ENCODE measurements around the gene ARHGEF4. TPM values are rescaled to one million over a fixed set of nuclear protein-coding genes. Genes with fewer than 3 reads are reported as not detected.

The ARHGEF4 gene
- total RNA-seq, 1 donor from 2014 or later, result 11.5 TPM

- Histone ChIP-seq H3K9ac (ENCODE audit: low read depth in 1 of 3, low read length in 3 of 3) (no peak overlapping the region), H3K4me3 (ENCODE audit: low read length in 3 of 3) (no peak overlapping the region), H3K9me3 (ENCODE audit: control insufficient read depth in 3 of 3, low read length in 3 of 3) (no peaks in the 10 kb centered on the region), H3K27me3 (ENCODE audit: control insufficient read depth in 3 of 3, insufficient read depth in 3 of 3, low read length in 3 of 3) (peaks cover 0 to 10% (median 7%) of the 10 kb centered on the region in 3 donors), H3K36me3 (ENCODE audit: control insufficient read depth in 3 of 3, insufficient read depth in 3 of 3, low read length in 3 of 3) (no peaks in the 10 kb centered on the region), H3K4me1 (ENCODE audit: control insufficient read depth in 3 of 3, insufficient read depth in 3 of 3, low read length in 3 of 3) (peaks cover 0 to 2% (median 0%) of the 10 kb centered on the region in 3 donors), H3K27ac (ENCODE audit: low read depth, low read length) (no peak overlapping the region)
Observed at GRCh38 chr2:130825966-130826253, 10.8 kb upstream of the ARHGEF4 start.

- no peak overlapping the region for H3K27ac ChIP-seq (ENCODE audit: low read depth, low read length)
- H3K36me3 ChIP-seq (ENCODE audit: control insufficient read depth in 3 of 3, insufficient read depth in 3 of 3, low read length in 3 of 3), result no peaks in the 10 kb centered on the region
- H3K9ac ChIP-seq (ENCODE audit: low read depth in 1 of 3, low read length in 3 of 3), result no peak overlapping the region
- no peak overlapping the region for H3K4me3 ChIP-seq (ENCODE audit: low read length in 3 of 3)
- H3K9me3 ChIP-seq (ENCODE audit: control insufficient read depth in 3 of 3, low read length in 3 of 3), result no peaks in the 10 kb centered on the region
- H3K27me3 ChIP-seq (ENCODE audit: control insufficient read depth in 3 of 3, insufficient read depth in 3 of 3, low read length in 3 of 3), result peaks cover 0 to 10% (median 7%) of the 10 kb centered on the region in 3 donors
- peaks cover 0 to 2% (median 0%) of the 10 kb centered on the region in 3 donors for H3K4me1 ChIP-seq (ENCODE audit: control insufficient read depth in 3 of 3, insufficient read depth in 3 of 3, low read length in 3 of 3)
Observed at GRCh38 chr2:130826419-130826818, 10.3 kb upstream of the ARHGEF4 start.

- no peaks in the 10 kb centered on the region for H3K36me3 ChIP-seq (ENCODE audit: control insufficient read depth in 3 of 3, insufficient read depth in 3 of 3, low read length in 3 of 3)
- H3K9me3 ChIP-seq (ENCODE audit: control insufficient read depth in 3 of 3, low read length in 3 of 3), result no peaks in the 10 kb centered on the region
- no peak overlapping the region for H3K27ac ChIP-seq (ENCODE audit: low read depth, low read length)
- no peak overlapping the region for H3K9ac ChIP-seq (ENCODE audit: low read depth in 1 of 3, low read length in 3 of 3)
- peaks cover 0 to 10% (median 7%) of the 10 kb centered on the region in 3 donors for H3K27me3 ChIP-seq (ENCODE audit: control insufficient read depth in 3 of 3, insufficient read depth in 3 of 3, low read length in 3 of 3)
- peaks cover 0 to 2% (median 0%) of the 10 kb centered on the region in 3 donors for H3K4me1 ChIP-seq (ENCODE audit: control insufficient read depth in 3 of 3, insufficient read depth in 3 of 3, low read length in 3 of 3)
- no peak overlapping the region for H3K4me3 ChIP-seq (ENCODE audit: low read length in 3 of 3)
Observed at GRCh38 chr2:130826821-130827501, 9.8 kb upstream of the ARHGEF4 start.

GRCh38 chr2:130827502-130828251 is 9.0 kb upstream of the ARHGEF4 start:
- Histone ChIP-seq H3K27me3 (ENCODE audit: control insufficient read depth in 3 of 3, insufficient read depth in 3 of 3, low read length in 3 of 3) (peaks cover 0 to 14% (median 10%) of the 10 kb centered on the region in 3 donors), H3K4me1 (ENCODE audit: control insufficient read depth in 3 of 3, insufficient read depth in 3 of 3, low read length in 3 of 3) (peaks cover 0 to 2% (median 0%) of the 10 kb centered on the region in 3 donors), H3K36me3 (ENCODE audit: control insufficient read depth in 3 of 3, insufficient read depth in 3 of 3, low read length in 3 of 3) (no peaks in the 10 kb centered on the region), H3K9ac (ENCODE audit: low read depth in 1 of 3, low read length in 3 of 3) (no peak overlapping the region), H3K4me3 (ENCODE audit: low read length in 3 of 3) (no peak overlapping the region), H3K9me3 (ENCODE audit: control insufficient read depth in 3 of 3, low read length in 3 of 3) (no peaks in the 10 kb centered on the region), H3K27ac (ENCODE audit: low read depth, low read length) (no peak overlapping the region)

GRCh38 chr2:130828461-130828860 is 8.3 kb upstream of the ARHGEF4 start:
- H3K36me3 ChIP-seq (ENCODE audit: control insufficient read depth in 3 of 3, insufficient read depth in 3 of 3, low read length in 3 of 3), result no peaks in the 10 kb centered on the region
- peaks cover 0 to 15% (median 7%) of the 10 kb centered on the region in 3 donors for H3K27me3 ChIP-seq (ENCODE audit: control insufficient read depth in 3 of 3, insufficient read depth in 3 of 3, low read length in 3 of 3)
- H3K27ac ChIP-seq (ENCODE audit: low read depth, low read length), result no peak overlapping the region
- no peaks in the 10 kb centered on the region for H3K9me3 ChIP-seq (ENCODE audit: control insufficient read depth in 3 of 3, low read length in 3 of 3)
- no peak overlapping the region for H3K4me3 ChIP-seq (ENCODE audit: low read length in 3 of 3)
- H3K9ac ChIP-seq (ENCODE audit: low read depth in 1 of 3, low read length in 3 of 3), result no peak overlapping the region
- H3K4me1 ChIP-seq (ENCODE audit: control insufficient read depth in 3 of 3, insufficient read depth in 3 of 3, low read length in 3 of 3), result peaks cover 0 to 2% (median 0%) of the 10 kb centered on the region in 3 donors

- Histone ChIP-seq H3K4me3 (ENCODE audit: low read length in 3 of 3) (no peak overlapping the region), H3K27ac (ENCODE audit: low read depth, low read length) (no peak overlapping the region), H3K9me3 (ENCODE audit: control insufficient read depth in 3 of 3, low read length in 3 of 3) (no peaks in the 10 kb centered on the region), H3K27me3 (ENCODE audit: control insufficient read depth in 3 of 3, insufficient read depth in 3 of 3, low read length in 3 of 3) (peaks cover 0 to 16% (median 9%) of the 10 kb centered on the region in 3 donors), H3K4me1 (ENCODE audit: control insufficient read depth in 3 of 3, insufficient read depth in 3 of 3, low read length in 3 of 3) (peaks cover 0 to 2% (median 0%) of the 10 kb centered on the region in 3 donors), H3K9ac (ENCODE audit: low read depth in 1 of 3, low read length in 3 of 3) (no peak overlapping the region), H3K36me3 (ENCODE audit: control insufficient read depth in 3 of 3, insufficient read depth in 3 of 3, low read length in 3 of 3) (no peaks in the 10 kb centered on the region)
Observed at GRCh38 chr2:130829015-130829414, 7.7 kb upstream of the ARHGEF4 start.

- H3K27me3 ChIP-seq (ENCODE audit: control insufficient read depth in 3 of 3, insufficient read depth in 3 of 3, low read length in 3 of 3), result peaks cover 5 to 26% (median 19%) of the 10 kb centered on the region in 3 donors
- H3K27ac ChIP-seq (ENCODE audit: low read depth, low read length), result no peak overlapping the region
- no peak overlapping the region for H3K4me3 ChIP-seq (ENCODE audit: low read length in 3 of 3)
- H3K9ac ChIP-seq (ENCODE audit: low read depth in 1 of 3, low read length in 3 of 3), result no peak overlapping the region
- H3K4me1 ChIP-seq (ENCODE audit: control insufficient read depth in 3 of 3, insufficient read depth in 3 of 3, low read length in 3 of 3), result no peaks in the 10 kb centered on the region
- H3K36me3 ChIP-seq (ENCODE audit: control insufficient read depth in 3 of 3, insufficient read depth in 3 of 3, low read length in 3 of 3), result no peaks in the 10 kb centered on the region
- no peaks in the 10 kb centered on the region for H3K9me3 ChIP-seq (ENCODE audit: control insufficient read depth in 3 of 3, low read length in 3 of 3)
Observed at GRCh38 chr2:130830538-130830937, 6.2 kb upstream of the ARHGEF4 start.

GRCh38 chr2:130831356-130831755 is 5.4 kb upstream of the ARHGEF4 start:
- Histone ChIP-seq H3K4me1 (ENCODE audit: control insufficient read depth in 3 of 3, insufficient read depth in 3 of 3, low read length in 3 of 3) (no peaks in the 10 kb centered on the region), H3K27ac (ENCODE audit: low read depth, low read length) (no peak overlapping the region), H3K27me3 (ENCODE audit: control insufficient read depth in 3 of 3, insufficient read depth in 3 of 3, low read length in 3 of 3) (peaks cover 14 to 33% (median 20%) of the 10 kb centered on the region in 3 donors), H3K9me3 (ENCODE audit: control insufficient read depth in 3 of 3, low read length in 3 of 3) (no peaks in the 10 kb centered on the region), H3K4me3 (ENCODE audit: low read length in 3 of 3) (no peak overlapping the region), H3K9ac (ENCODE audit: low read depth in 1 of 3, low read length in 3 of 3) (no peak overlapping the region), H3K36me3 (ENCODE audit: control insufficient read depth in 3 of 3, insufficient read depth in 3 of 3, low read length in 3 of 3) (no peaks in the 10 kb centered on the region)

- Histone ChIP-seq H3K4me1 (ENCODE audit: control insufficient read depth in 3 of 3, insufficient read depth in 3 of 3, low read length in 3 of 3) (no peaks in the 10 kb centered on the region), H3K9me3 (ENCODE audit: control insufficient read depth in 3 of 3, low read length in 3 of 3) (no peaks in the 10 kb centered on the region), H3K27me3 (ENCODE audit: control insufficient read depth in 3 of 3, insufficient read depth in 3 of 3, low read length in 3 of 3) (peaks cover 19 to 31% (median 30%) of the 10 kb centered on the region in 3 donors), H3K4me3 (ENCODE audit: low read length in 3 of 3) (no peak overlapping the region), H3K36me3 (ENCODE audit: control insufficient read depth in 3 of 3, insufficient read depth in 3 of 3, low read length in 3 of 3) (no peaks in the 10 kb centered on the region), H3K27ac (ENCODE audit: low read depth, low read length) (no peak overlapping the region), H3K9ac (ENCODE audit: low read depth in 1 of 3, low read length in 3 of 3) (no peak overlapping the region)
Observed at GRCh38 chr2:130832296-130832940, 4.3 kb upstream of the ARHGEF4 start.

All from skeletal muscle tissue (tissue), 4 donors.